Suppressor macrophage treated with lipopolysaccharide for 4 hours (primary cell): ENCODE measurements around the gene INCENP.
"Not testable (repeated sequence)": the region's sequence is repeated elsewhere in the genome, so short reads cannot be mapped to it uniquely, and the experiment has no call there.

Experiments used
- DNase-seq: peaks from one replicate; pipeline ENCODE4 v3.0.0-alpha.2; 2020

Gene INCENP

GRCh38 chr11:62123669-62124185, at the start of gene INCENP:
Gene INCENP (plus strand): TSS chr11:62124011. CDS start chr11:62128162, 4,151 bp downstream.
- peak; percentile 99 for DNase-seq

- DNase-seq = no peak
These were observed 48.4 kb upstream of the INCENP start for GRCh38 chr11:62075438-62075837.

- DNase-seq = peak; percentile 15
These were observed 46.7 kb upstream of the INCENP start for GRCh38 chr11:62077132-62077531.

- peak; percentile 87 for DNase-seq
These were observed 42.2 kb upstream of the INCENP start for GRCh38 chr11:62081378-62082291.

- no peak for DNase-seq
These were observed 41.5 kb upstream of the INCENP start for GRCh38 chr11:62082292-62082657.

GRCh38 chr11:62084801-62085200, 39.0 kb upstream of the INCENP start:
- DNase-seq = not testable (repeated sequence)

GRCh38 chr11:62087694-62088093, 36.1 kb upstream of the INCENP start:
- DNase-seq = no peak

GRCh38 chr11:62088331-62088933, 35.4 kb upstream of the INCENP start:
- DNase-seq = no peak

- DNase-seq = no peak
These were observed 20.7 kb upstream of the INCENP start for GRCh38 chr11:62103141-62103540.

GRCh38 chr11:62103986-62104385, 19.8 kb upstream of the INCENP start:
- no peak for DNase-seq

- peak; percentile 97 for DNase-seq
These were observed 18.8 kb upstream of the INCENP start for GRCh38 chr11:62104816-62105653.

- DNase-seq = no peak
These were observed 18.1 kb upstream of the INCENP start for GRCh38 chr11:62105667-62106191.

GRCh38 chr11:62108017-62108750, 15.6 kb upstream of the INCENP start:
- DNase-seq = peak; percentile 83

GRCh38 chr11:62108971-62109404, 14.8 kb upstream of the INCENP start:
- peak; percentile 45 for DNase-seq

- no peak for DNase-seq
These were observed 8.6 kb upstream of the INCENP start for GRCh38 chr11:62115085-62115694.

GRCh38 chr11:62116451-62116850, 7.4 kb upstream of the INCENP start:
- no peak for DNase-seq

GRCh38 chr11:62119569-62119968, 4.2 kb upstream of the INCENP start:
- DNase-seq = no peak

GRCh38 chr11:62120001-62120400, 3.8 kb upstream of the INCENP start:
- DNase-seq = no peak

- no peak for DNase-seq
These were observed 3.4 kb upstream of the INCENP start for GRCh38 chr11:62120431-62120830.

GRCh38 chr11:62122076-62122475, 1.7 kb upstream of the INCENP start:
- DNase-seq = no peak
